Esophagus muscularis mucosa (tissue), 4 donors: Measurements from ENCODE around the gene KIRREL3.

Source experiments
- CTCF ChIP-seq, 3 experiments: fragments of 200-600 bp in 2 of 3; fragments of 450-650 bp in 1 of 3; sonication (generic) in 2 of 3; IDR thresholded peaks; one replicate each; pipeline ENCODE4 v1.5.1; 2017 to 2019; ENCODE audit warnings: antibody characterized with exemption in 3 of 3, mild to moderate bottlenecking in 2 of 3, moderate library complexity in 1 of 3
- EP300 ChIP-seq: sonication (generic); formaldehyde crosslinking; IDR thresholded peaks from one replicate; pipeline ENCODE4 v1.6.1; 2017; ENCODE audit warnings: antibody characterized with exemption
- POLR2A ChIP-seq: fragments of 450-650 bp; IDR thresholded peaks from one replicate; pipeline ENCODE4 v1.6.1; 2017; ENCODE audit warnings: antibody characterized with exemption, moderate library complexity, mild to moderate bottlenecking, low read depth
- POLR2AphosphoS5 ChIP-seq, 2 donors: sonication (generic); formaldehyde crosslinking; IDR thresholded peaks; one replicate each; pipeline ENCODE4 v1.6.1; 2017; ENCODE audit warnings: antibody characterized with exemption in 2 of 2

- TF ChIP-seq CTCF (IDR thresholded peaks at IDR 0.05), result no peak
- TF ChIP-seq POLR2AphosphoS5 (IDR thresholded peaks at IDR 0.05), result no peak
- no peak for TF ChIP-seq POLR2A
- no peak for TF ChIP-seq EP300
These were observed 538.1 kb downstream of the KIRREL3 start for GRCh38 chr11:126462422-126462821.
